Skin epidermis (tissue), 12 donors: Measurements from ENCODE around the gene KLHL22.
A peak's percentile ranks its signal among the peaks of the same experiment; 100 is the strongest.
"Not testable (repeated sequence)": the region's sequence is repeated elsewhere in the genome, so short reads cannot be mapped to it uniquely, and the experiment has no call there.

Experiments used
- H3K27ac ChIP-seq, 21 experiments: fragments of 200-600 bp; sonication (generic) in 11 of 21; one replicate each; pipeline ENCODE4 v1.5.0; 2020; ENCODE audit warnings: mild to moderate bottlenecking in 3 of 21, inconsistent platforms in 2 of 21, moderate library complexity in 2 of 21
- H3K4me3 ChIP-seq, 7 experiments: fragments of 200-600 bp; sonication (generic) in 2 of 7; one replicate each; pipeline ENCODE4 v1.5.0; 2020; ENCODE audit warnings: inconsistent platforms in 2 of 7, mild to moderate bottlenecking in 2 of 7, moderate library complexity in 1 of 7

KLHL22 gene

GRCh38 chr22:20395181-20395906 is 100.3 kb downstream of the KLHL22 start:
- H3K4me3 ChIP-seq, result peak overlapping the region in 4 of 7 experiments; percentile 68 to 88 (median 80)

GRCh38 chr22:20393705-20394476 is 101.7 kb downstream of the KLHL22 start, which contains the start of gene ZNF74:
Gene ZNF74, plus strand, starts transcription at chr22:20394151. Its CDS starts 478 bp downstream, at chr22:20394629.
- H3K27ac ChIP-seq, result peak within 1 kb of the TSS in 19 of 21 experiments; percentile 54 to 90 (median 81)

More at GRCh38 chr22:20395181-20395906, 100.3 kb downstream of the KLHL22 start:
- no peak overlapping the region for H3K27ac ChIP-seq

GRCh38 chr22:20392983-20393704 is 102.5 kb downstream of the KLHL22 start:
- Histone ChIP-seq H3K27ac (peak overlapping the region in 19 of 21 experiments; percentile 54 to 90 (median 81)), H3K4me3 (peak overlapping the region; percentile 64 to 89 (median 77))

More at GRCh38 chr22:20393705-20394476, 101.7 kb downstream of the KLHL22 start, which contains the start of gene ZNF74:
- peak within 1 kb of the TSS; percentile 64 to 89 (median 77) for H3K4me3 ChIP-seq

- not testable (repeated sequence) for H3K27ac ChIP-seq, H3K4me3 ChIP-seq
Measured at GRCh38 chr22:20392365-20392881, 103.2 kb downstream of the KLHL22 start.
